Mammary epithelial cell (primary cell): Measurements from ENCODE around the gene GPANK1.

Source experiments
- CTCF ChIP-seq, 2 donors: IDR thresholded peaks in 1 of 2; conservative IDR thresholded peaks in 1 of 2; 2 replicates each; pipeline ENCODE4 v1.5.1; 2011 to 2012; ENCODE audit warnings: inconsistent platforms in 2 of 2, low read length in 2 of 2, mild to moderate bottlenecking in 2 of 2, control low read depth in 1 of 2, low read depth in 1 of 2; ENCODE audit not compliant: insufficient read depth in 1 of 2; ENCODE audit errors: extremely low read depth in 1 of 2
- EZH2 ChIP-seq: IDR thresholded peaks from 2 replicates; pipeline ENCODE4 v1.6.1; 2012; ENCODE audit warnings: low read length, inconsistent platforms, borderline replicate concordance

DNA sequence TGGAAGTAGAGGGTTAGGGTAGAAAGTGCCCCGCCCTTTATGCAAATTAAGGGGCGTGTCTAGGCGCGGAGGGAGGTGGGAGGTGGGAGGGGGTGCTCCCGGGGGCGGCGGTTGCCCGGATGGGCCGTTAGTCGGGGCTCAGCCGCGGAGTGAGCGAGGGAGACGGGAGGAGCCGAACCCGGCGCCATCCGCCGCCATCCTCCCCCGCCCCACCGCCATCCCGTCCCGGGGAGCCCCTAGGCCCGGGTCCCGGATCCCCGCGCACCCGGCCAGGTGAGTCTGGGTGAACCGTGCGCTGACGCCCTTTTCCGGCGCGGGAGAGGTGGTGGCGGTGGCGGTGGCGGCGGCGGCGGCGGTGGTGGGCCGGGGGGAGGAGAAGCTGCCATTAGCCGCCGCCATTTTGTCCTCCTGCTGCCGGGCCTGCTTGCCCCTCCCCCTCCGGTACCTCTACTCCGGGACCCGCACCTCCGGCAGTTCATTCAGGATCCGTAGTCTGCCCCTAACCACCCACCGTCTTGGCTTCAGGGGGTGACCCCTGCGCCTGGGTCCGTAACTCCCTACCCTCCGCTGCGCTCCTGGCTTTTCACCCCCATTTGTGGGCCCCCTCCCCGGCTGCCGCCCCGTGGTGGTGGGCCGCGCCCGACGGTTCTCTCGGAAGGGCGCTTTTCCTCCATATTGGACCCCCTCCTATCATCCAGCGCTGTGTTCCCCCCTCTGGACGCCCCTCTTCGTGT, 44.0 kb downstream of the GPANK1 start, which contains the start of gene PRRC2A:
- TF ChIP-seq CTCF (conservative IDR thresholded peaks at IDR 0.05 in 1 of 2, IDR thresholded peaks at IDR 0.05 in 1 of 2; ENCODE audit: extremely low read depth in 1 of 2, insufficient read depth in 1 of 2, low read depth in 1 of 2, low read length in 2 of 2) = no peak
- no peak for TF ChIP-seq EZH2
